ENCODE results near the gene TBCK. TPM values are rescaled to one million over a fixed set of nuclear protein-coding genes. Genes with fewer than 3 reads are reported as not detected.

TBCK gene
- total RNA-seq, 1 experiment from 2014 or later, result 16.2 TPM

DNA sequence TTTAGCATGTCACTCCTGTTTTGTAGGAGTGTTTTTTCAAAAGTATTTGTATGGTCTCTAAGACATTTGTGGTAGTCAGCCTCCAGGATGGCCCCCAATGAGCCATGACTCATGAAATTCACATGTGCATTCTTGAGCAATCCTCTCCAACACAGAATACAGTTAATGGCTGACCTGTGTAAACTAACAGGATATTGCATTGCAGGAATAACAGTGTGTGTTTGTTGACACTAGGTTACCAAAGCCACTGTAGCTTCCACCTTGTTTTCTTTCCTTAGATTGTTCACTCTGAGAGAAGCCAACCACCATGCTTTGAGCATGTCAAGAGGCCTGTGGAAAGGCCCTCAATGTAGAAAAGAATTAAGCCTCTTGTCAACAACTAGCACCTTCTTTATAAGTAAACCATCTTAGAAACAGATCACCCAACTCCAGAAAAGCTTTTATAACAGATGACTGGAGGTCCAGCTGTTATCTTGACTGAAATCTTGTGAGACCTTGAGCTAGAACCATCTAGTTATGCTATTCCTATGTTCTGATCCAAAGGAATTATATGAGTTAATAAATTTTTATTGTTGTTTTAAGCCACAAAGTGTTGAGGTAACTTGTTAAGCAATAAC lies 28.5 kb downstream of the TBCK start:
- peak; percentile 65 for DNase-seq (ENCODE audit: low spot score)

DNA sequence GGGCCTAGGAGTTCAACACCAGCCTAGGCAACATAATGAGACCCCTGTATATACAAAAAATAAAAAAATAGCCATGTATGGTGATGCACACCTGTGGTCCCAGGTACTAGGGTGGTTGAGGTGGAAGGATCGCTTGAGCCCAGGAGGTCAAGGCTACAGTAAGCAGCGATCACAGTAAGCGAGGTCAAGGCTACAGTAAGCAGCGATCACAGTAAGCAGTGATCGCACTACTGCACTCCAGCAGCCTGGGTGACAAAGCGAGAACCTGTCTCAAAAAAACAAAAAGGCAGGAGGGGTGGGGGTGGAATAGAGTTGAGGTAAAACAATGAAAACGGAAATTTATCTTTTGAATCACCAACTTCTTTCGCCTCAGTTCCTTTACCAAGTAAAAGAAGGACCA lies 29.4 kb downstream of the TBCK start:
- DNase-seq (ENCODE audit: low spot score), result no peak

DNA sequence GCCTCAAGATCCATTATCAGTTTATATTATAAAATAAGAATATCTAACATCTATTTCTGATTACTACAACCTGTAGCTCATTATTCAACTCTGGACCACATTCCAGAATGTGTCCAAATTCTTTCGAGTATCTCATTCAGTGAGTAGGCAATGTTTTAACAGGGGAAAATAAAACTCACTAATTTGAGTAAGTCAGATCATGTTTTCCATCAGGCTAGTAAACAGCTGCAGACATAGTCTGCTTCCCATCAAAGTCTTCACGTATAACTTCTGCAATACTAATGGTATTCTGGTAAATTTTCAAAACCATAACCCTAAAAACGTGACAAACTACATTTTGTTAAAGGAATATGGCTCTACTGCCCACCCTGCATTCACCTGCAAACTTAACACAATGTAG lies 31.8 kb downstream of the TBCK start:
- DNase-seq (ENCODE audit: low spot score), result no peak

DNA sequence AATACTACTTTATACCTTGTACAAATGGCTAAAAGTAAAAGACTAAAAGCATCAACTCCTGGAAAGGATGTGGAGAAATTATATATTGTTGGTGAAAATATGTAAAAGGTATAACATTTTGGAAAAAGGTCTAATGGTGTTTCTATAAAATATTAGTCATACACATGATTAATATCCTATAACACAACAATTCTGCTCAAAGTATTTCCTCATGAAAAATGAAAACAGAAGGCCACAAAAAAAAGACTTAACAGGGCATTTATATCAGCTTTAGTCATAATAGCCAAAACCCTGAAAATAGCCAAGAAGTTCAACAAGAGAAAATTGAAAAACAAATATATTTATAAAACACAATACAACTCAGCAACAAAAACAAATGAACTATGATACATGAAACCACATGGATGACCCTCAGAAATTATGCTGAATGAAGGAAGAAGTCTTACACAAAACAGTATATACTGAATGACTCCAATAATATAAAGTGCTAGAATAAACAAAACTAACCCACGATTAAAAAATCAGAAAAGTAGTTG lies 38.8 kb downstream of the TBCK start:
- DNase-seq (ENCODE audit: low spot score), result no peak

DNA sequence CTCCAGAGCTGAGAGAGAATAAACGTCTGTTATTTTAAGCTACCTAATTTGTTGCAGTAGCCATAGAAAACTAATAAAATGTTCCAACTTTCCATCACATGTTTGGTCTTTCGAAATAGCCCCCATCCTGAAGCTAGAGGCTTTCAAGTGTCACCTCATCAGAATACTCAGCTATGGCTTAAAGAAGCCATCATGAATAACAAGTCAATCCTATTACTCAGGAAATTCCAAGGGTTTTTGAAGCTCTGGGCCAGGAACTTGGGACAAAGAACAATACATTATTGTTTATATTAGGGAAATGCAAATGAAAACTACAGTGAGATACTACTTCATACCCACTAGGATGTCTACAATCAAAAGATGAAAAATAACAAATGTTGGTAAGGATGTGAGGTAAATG lies 42.2 kb downstream of the TBCK start:
- no peak for DNase-seq (ENCODE audit: low spot score)

DNA sequence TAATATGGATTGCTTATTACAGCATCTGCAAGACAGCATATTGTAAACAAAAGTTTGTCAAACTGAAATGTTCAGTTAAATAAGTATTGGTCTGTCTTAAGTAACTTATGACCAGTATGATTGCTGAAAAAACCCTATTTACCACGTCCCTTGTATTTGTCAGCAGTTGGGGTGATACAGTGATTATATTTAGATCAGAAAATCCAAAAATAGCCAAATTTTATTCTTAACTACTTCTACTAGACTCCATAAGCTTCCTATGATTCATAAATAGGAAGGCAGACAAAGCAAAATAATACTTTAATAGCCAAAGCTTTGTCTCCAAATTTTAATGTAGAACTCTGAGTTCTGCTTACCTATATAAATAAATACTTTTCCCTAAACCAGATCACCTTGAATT lies 45.3 kb downstream of the TBCK start:
- DNase-seq (ENCODE audit: low spot score), result no peak

DNA sequence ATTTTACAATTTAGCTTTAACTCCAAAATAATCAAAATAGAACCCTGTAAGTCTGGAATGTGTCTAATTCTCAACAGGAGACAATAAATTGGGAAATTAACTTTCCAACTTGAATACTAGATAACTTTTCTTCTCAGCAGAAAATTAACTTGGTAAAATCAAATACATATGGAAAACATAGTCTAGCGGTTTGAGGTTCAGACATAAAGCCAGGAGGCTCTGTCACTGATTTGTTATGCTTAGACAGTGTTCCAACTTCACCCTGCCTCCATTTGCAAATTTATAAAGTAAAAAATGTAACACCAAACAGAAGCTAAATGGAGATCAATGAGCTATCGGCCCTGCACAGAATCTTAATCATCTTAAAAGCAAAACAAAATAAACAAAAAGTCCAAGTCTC lies 46.3 kb downstream of the TBCK start:
- no peak for DNase-seq (ENCODE audit: low spot score)

DNA sequence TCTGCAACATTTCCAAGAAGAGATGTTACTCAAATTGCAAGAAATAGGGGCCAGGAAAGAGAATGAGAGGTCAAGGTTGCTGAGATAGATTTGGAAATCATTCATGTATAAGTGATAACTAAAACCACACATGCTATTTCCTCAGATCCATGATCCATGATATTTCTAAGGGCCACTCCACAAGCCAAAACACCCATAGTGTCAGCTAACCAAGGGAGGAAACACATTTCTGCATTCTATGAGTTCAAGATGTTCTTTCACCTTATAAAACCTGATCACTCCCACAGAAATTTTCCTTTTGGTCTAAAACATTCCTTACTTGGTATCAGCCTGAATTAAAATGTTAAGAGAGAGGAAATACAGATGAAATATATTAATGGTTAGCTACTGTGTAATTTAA lies 47.2 kb downstream of the TBCK start:
- DNase-seq (ENCODE audit: low spot score), result no peak

DNA sequence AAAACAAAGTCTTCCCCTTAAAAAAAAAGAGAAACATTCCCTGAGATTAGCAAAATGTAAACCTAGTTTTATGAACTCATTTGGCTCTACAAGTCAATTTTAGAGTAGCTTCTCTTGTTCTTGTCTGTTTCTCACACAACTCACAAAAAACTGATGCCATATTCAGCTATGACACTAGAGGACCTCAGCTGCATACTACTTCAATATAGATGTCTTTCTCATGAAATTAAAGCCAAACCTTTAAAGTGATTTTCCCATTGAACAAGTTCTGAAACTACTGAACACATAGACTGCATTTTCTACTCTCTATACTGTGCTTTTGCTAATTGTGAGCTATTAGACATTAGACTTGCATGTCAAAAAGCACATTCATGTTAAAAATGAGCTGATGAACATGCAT lies 49.8 kb downstream of the TBCK start:
- peak; percentile 59 for DNase-seq (ENCODE audit: low spot score)

DNA sequence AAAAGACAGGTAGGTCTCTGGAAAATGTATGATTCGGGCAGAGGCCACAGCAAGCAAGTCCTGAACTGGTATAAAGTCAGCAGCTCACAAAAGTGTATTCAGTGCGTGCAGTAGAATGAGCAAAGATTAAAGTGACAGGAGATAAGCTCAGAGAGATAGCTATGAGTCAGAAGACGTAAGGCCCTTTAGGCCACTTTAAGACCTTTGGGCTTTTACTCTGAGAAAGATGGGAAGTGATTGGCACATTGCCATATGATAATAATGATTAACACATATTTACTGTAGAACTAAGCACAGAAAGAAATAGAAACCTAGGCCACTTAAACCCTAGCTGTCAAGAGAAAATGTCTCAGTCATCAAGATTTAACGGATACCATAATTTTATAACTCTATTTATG lies 51.7 kb downstream of the TBCK start:
- peak; percentile 70 for DNase-seq (ENCODE audit: low spot score)

DNA sequence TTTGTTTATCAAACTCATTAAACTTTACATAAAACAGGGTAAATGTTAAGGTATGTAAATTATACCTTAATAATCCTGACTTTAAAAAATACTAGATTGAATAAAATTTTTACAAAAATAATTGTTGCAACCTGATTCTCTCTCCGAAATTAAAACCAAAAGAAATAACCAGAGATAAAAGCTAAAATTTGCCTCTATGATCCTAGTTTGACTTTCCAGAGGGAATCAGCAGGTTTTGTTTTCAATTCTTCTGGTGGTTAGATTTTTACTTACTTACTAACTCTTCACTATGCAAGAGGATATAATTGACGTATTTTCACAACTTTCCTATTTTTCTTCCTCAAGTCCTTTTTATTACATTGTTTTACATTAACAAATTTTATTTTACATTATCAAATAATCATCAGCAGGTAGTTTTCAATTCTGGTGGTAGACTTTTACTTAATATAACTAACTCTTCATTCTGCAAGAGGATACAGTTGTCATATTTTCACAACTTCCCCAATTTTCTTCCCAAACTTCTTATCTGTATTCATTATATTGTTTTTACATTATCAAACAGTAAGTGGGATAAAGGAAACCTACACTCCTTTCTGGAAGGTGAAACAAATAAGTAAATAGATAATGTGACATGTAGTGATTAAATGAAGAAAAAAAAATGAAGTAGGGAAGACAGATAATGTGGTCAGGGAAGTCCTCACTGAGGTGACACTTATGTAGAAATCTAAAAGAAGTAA lies 52.2 kb downstream of the TBCK start:
- DNase-seq (ENCODE audit: low spot score), result no peak

DNA sequence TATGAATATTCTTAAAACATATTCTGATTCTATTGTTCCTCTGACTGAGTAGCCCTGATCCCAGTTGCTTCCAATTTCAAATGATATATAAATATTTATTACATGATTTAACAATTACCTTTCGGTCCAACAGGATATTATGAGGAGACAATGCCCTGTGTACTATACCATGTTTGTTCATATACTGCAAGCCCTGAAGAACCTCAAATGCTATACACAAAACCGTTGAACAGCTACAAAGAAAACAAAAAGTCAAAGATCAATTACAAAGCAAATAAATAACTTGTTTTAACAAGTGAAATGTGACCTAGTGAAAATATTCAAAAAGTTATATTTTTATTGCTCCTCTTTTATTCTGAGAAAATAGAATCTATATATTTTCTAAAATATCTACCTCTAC lies 54.0 kb downstream of the TBCK start:
- DNase-seq (ENCODE audit: low spot score), result no peak

DNA sequence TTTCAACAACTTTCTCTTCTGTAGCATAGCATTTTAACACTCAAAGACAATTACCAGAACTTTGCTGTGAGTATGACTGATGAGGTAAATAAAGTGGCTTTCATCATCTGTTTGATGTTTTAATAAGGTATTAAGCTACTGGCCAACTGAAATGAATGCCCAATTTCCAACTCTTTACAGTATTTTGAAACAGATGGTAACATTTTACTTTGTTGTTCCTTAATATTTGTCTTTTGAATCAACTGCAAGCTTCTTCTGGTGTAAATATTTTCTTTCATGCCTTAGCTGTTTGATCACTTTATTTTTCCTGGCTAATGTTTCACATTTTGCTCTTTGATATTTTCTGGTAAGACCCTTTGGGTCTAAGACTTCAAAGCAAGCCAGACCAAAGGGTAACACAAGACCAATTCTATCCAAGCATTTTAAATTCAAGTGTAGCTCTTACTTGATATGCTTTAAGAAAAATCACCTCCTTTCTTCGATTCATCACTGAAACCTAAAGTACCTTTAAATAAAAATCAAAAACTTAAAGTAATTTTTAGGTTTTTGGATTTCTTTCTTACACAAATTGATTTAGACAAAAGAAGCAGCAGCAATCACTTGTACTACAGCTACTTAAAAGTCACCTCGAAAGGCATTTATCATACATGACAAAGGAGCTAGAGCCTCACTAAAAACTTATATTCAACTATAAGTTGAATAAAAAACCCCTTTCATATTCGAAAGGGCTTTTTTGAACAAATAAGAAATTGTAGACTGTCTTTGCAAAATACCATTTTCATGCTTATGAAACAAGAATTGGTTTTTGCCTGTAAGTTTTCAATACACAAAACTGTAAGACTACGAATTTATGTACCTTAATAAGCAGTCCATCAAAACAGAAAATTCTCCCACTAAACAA lies 57.6 kb downstream of the TBCK start:
- DNase-seq (ENCODE audit: low spot score), result no peak

DNA sequence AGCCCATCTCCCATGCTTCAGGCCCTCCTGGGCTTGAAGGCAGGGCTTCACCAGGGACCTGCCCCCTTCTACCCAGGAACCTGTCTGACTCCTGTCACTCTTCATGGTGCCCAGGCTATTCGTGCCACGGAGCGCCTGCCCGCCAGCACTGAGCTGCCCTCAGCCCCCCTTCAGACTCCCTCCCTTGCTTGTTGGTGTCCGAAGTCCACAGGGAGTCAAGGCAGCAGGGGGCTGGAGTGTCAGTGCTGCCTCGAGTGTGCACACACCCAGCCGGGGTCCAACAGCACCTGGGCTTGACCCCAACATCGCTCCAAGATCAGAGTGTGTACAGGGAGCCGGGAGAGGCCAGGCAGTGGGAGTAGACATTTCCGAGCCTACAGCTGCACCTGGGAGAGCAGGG lies 59.8 kb downstream of the TBCK start:
- DNase-seq (ENCODE audit: low spot score), result no peak

DNA sequence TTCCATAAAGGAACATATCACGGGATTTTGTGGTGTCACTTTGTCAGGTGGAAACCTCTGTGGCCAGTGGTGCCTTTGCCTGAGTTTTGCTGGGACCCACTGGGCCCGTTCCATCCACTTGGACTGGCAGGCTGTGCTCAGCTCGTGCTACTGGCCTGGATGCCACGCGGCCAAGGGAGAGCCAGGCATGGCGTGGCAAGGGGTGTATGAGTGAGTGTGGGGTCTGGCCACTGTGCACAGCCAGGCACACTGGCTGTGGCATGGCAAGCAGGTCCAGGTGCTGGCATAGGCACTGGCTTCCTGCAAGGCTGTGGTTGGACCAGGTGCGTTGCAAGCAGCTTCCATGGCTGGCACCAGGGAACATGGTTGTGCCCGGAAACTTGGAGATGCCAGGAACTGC lies 60.8 kb downstream of the TBCK start:
- DNase-seq (ENCODE audit: low spot score), result no peak

DNA sequence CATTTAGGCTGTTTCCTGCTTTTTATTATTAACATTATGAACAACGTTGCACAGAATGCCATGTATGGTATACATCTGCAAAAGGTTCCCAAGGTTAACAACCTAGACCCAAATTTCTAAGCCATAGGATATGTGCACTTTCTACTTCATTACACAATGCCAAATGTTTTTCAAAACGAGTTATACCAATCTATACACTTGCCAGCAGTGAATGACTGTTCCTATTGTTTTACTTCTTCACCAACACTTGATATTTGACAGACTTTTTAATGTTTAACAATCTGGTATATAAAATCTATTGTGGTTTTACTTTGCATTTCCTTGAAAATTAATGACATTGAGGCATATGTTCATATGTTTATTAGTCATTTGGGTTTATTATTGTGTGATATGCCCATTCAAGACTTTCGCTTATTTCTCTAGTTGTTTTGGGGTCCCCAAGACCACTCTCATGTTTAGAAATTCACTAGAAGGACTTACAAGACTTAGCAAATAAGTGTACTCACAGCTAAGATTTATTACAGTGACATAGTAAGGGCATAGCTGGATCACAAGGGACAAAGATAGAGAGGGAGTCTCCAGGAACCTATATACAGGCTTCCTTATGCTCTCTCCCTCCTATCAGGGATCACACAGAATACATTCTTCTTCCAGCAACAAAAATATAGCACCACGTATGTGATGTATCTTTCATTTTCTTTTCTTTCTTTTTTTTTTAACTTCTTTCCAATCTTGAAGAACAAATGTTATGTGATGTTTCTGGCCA lies 62.5 kb downstream of the TBCK start:
- DNase-seq (ENCODE audit: low spot score), result no peak

DNA sequence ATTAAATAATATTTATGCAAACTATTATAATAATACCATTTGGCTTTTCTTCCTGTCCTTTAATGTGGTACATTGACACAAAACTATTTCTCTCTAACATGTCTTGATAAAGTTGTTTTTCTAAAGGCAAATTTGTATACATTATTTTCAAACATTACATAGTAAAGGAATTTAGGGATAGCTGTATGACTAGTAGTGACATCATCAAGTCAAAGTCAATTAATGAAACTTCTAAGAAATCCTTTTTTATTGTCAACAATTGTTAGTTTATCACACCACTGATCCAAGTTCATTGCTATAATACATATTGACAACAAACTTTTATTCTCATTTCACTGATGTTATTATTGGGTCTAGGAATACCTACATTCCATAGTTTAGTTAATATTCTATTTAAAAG lies 68.4 kb downstream of the TBCK start:
- DNase-seq (ENCODE audit: low spot score), result no peak

DNA sequence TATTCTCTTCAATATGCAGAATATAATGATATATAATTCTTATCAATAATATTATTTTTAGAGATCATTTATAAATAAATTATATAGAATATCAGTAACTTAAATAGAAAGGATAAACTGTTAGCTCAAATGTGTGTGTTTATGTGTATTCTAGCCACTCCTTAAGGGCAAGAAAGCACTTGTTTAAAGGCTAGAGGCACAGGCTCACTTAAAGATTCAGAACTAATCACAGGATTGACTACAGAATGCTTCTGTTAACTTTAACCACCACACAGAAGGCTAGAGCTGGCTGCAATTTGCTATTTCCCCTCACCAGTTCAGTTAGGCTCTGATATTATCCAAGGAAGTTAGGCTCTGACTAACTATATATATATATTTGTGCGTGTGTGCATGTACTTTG lies 69.6 kb downstream of the TBCK start:
- no peak for DNase-seq (ENCODE audit: low spot score)

DNA sequence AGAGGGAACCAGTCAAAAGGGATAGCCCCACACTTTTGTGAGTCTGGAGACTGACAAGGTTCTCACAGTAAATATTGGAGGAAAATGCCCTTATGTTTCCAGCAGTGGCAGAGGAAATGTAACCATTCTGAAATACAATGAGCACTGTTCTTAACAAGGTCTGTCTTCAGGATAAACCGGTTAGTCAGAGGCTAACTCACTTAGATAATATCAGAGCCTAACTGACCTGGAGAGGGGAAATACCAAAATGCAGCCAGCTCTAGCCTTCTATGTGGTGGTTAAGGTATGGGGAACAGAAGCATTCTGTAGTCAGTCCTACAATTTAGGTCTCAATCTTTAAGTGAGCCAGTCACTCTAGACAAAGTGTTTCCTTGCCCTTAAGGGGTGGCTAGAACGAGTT lies 70.8 kb downstream of the TBCK start:
- DNase-seq (ENCODE audit: low spot score), result peak; percentile 28

DNA sequence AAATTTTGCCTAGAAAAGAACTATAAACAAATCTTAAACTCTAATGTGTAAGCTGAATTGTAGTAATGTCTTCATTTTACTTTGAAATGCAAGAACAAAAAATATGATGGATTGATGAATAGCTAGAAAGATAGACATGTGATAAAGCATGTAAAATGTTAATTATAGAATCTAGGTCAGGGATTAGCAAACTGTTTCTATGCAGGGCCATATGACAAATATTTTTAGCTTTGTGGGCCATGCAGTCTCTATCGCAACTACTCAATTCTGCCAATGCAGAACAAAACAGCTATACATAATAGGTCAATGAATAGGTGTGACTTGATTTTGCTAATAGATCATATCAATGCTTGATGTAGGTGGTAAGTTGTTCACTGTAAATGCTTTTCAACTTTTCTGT lies 75.3 kb downstream of the TBCK start:
- no peak for DNase-seq (ENCODE audit: low spot score)

DNA sequence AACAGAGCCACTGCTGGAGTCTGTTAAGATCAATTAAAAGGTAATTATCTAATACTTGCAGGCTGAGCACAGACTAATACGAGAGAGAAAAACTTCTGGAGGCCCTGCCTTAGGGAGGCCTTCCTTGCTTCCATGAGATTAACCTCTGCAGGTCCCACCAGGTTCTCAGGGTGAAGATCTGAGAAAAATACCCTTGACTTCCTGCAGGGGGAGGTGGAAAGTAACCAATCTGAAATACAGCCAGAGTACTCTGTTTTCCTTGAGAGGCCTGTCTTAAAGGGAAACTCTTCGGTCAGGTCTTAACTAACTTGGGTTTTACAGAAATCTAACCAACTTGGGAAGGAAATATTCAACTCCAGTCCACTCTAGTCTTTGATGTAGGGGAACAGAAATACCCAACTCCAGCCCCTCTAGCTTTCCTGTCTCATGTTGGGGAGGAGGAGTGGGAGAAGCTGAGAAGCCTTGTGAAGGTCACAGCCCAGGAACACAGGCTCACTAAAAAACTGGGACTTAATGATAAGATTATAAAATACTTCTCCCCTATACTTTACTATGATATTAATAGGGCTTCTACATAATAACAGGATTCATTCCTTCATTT lies 77.1 kb downstream of the TBCK start:
- peak; percentile 63 for DNase-seq (ENCODE audit: low spot score)
